Measurements from ENCODE around the gene EHF.

The EHF gene

DNA sequence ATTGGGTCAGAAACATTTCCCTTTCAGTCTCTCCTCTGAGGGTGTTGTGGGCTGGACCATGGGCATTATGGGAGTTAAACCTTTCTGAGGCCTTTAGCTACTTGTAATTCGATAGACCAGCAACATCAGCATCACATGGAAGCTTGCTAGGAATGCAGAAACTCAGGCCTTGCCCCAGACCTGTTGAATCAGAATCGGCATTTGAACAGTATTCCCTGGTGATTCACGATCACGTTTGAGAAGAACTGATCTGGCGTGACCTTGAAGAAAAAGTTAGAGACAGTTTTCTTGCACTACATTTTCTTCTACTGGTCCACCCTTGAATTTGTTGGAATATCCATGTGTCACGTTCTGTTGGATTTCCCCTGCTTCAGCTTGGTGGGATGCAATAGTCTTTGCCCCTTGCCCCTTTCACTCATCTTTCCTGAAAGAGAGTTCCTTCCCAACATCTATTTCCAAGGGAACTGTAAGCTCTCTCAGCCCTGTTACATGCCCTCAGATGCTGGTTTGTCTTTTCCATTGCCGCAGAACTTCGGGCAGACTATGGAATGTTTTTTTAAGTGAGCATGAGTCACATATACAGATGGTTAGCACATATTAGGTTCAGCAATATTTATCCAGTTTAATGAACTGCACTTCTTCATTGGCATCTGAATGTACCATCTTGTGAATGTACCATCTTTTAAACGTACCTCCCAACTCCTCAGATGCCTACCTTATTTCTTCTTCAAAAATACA, 23.9 kb downstream of the EHF start:
- DNase-seq (ENCODE audit: low spot score) = no peak

DNA sequence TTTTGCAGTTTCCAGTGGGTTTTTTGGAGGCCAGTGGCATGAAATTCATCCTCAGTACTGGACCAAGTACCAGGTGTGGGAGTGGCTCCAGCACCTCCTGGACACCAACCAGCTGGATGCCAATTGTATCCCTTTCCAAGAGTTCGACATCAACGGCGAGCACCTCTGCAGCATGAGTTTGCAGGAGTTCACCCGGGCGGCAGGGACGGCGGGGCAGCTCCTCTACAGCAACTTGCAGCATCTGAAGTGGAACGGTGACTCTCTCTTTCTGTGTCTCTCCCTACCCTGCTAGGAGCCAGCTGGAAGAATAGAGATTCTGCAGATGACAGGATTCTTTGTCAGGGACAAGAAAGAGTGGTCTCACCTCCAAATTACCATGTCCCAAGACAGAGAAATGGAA, 25.5 kb downstream of the EHF start:
- no peak for DNase-seq (ENCODE audit: low spot score)

GRCh38 chr11:34647131-34647530, 26.2 kb downstream of the EHF start:
- DNase-seq (ENCODE audit: low spot score) = no peak

DNA sequence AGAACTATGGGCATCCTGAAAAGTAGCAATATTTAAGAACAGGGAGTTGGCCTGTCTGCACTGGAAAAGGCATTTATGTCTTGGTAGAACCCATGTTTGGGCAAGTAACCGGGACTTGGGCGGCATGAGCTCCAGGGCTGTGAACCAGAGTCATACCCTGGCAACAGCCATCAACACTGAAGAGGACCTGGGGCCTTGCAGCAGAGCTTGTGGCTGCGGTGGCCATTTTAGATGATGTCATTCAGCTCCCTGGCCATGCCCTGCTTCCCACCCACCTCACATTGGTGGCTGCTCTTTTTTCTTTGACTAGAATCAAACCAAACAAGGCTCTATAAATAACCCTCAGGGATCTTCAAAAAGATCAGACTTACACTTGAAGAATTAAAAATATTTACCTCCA, 26.6 kb downstream of the EHF start:
- no peak for DNase-seq (ENCODE audit: low spot score)

DNA sequence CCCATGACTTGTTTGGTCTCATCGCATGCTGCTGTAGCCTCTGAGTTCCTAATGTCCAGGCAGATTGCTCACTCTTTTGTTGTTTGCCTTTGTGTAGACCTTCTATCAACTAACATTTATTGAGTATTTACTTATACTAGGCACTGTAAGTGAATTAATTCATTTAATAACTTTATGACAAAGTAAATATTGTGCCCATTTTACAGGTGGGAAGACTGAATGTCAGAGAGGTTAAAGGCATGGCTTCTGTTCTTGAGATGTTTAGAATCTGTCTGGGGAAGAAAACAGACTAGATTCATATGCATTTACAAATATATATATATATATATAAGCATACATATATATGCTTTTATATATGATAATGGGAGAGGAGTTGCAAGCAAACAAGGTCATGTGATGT, 27.1 kb downstream of the EHF start:
- DNase-seq (ENCODE audit: low spot score) = no peak

DNA sequence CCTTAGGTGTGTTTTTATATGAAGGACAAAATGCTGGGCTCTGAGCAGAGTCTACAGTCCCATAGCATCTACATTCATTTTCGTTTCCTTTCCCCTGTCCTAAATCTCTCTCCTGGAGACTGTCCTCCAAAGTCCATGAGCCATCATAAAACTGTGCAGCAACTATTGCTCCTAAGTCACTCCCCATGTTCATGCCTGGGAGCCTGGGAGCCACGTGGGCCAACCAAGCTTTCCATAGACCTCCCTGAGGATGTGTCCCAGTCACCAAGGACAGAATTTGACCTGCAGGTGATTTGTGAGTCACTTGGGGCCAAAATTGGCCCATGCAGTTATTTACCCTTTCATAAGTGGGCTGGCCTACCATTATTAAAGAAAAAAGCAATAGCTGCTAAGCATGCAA, 28.7 kb downstream of the EHF start:
- DNase-seq (ENCODE audit: low spot score) = no peak

DNA sequence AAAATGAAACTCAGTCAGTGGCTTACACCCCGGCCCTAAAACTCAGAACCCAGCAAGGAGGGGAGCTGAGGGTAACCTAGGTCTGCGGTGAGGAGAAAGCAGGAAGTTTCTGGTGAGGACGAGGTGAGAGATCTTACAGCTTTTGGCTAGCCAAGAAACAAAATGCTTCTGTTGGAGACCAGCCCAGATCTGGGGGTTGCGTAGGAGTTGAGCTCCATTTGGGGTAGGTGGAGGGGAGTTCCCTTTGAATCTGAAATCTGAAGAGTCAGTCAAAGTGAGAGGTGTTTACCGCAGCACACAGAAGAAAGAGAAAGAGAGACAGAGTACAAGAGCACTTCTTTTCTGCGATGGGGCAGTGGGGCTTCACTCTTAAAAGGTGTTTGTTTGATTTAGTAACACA, 29.6 kb downstream of the EHF start:
- DNase-seq (ENCODE audit: low spot score) = no peak

GRCh38 chr11:34651551-34651950, 30.7 kb downstream of the EHF start:
- no peak for DNase-seq (ENCODE audit: low spot score)

- DNase-seq (ENCODE audit: low spot score) = no peak
These were observed 31.5 kb downstream of the EHF start for GRCh38 chr11:34652191-34652973.

DNA sequence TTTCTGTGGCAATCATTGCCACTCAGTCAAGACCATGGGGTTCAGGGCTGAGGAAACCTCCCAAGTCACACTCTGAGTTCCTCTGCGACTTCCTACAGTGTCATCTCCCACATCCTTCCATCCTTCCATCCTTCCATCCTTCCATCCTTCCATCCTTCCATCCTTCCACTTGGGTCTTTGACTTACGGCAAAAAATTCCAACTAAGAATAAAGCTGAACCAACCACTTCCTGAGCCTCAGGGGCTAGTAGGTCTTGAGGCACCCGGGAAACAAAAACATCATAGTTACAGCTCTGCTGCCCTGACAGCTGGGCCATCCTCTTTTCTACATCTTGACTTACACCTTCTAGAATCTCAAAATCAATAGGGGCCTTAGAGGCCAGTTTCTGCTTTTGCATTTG, 32.1 kb downstream of the EHF start:
- no peak for DNase-seq (ENCODE audit: low spot score)

GRCh38 chr11:34653851-34654482, 33.1 kb downstream of the EHF start:
- no peak for DNase-seq (ENCODE audit: low spot score)

- DNase-seq (ENCODE audit: low spot score) = no peak
These were observed 33.8 kb downstream of the EHF start for GRCh38 chr11:34654483-34655334.

DNA sequence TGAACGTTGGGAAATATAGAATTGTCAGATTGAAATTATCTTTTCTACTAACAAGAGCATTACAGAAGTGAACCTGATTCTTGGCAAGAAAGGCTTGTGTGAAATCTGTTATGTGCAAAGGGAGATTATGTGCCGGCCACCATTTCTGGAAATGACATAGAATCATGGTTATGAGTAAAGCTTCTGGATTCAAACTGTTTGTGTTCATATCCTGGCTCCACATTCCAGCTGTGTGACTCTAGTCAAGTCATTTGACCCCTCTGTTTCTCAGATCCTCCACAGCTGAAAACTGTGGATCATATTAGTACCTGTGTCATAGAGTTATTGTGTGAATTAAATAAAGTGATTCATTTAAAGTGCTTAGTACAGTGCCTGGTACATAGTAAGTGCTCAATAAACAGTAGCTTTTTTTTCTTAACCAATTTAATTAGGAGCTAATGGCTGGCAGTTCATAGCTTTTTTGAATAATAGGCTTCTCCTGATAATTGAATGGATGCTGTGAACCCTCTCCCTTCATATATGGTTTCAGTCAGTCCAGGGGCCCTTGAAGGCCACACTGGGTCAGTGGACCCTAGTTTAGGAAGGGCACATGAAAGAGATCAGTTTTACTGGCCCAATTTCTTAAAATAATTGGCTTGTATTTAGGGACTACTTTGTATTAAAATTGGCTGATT, 34.6 kb downstream of the EHF start:
- no peak for DNase-seq (ENCODE audit: low spot score)

- no peak for DNase-seq (ENCODE audit: low spot score)
These were observed 35.3 kb downstream of the EHF start for GRCh38 chr11:34656062-34656720.

GRCh38 chr11:34658071-34659015, 37.5 kb downstream of the EHF start:
- DNase-seq (ENCODE audit: low spot score) = no peak

GRCh38 chr11:34659096-34659733, 38.3 kb downstream of the EHF start:
- no peak for DNase-seq (ENCODE audit: low spot score)

GRCh38 chr11:34665077-34665835, 44.4 kb downstream of the EHF start:
- DNase-seq (ENCODE audit: low spot score) = no peak

GRCh38 chr11:34667810-34668582, 47.1 kb downstream of the EHF start:
- no peak for DNase-seq (ENCODE audit: low spot score)
